ENCODE results near the gene SH3PXD2A. TPM values are rescaled to one million over a fixed set of nuclear protein-coding genes. Genes with fewer than 3 reads are reported as not detected.

Gene SH3PXD2A
- total RNA-seq, 1 experiment from 2014 or later = 6.8 TPM

- H3K4me3 ChIP-seq (ENCODE audit: insufficient read depth, low read depth, low read length) = no peak overlapping the region
- H3K27me3 ChIP-seq (ENCODE audit: control insufficient read depth, insufficient read depth, low read length) = no peaks in the 10 kb centered on the region
- H3K36me3 ChIP-seq (replicated peaks; ENCODE audit: control insufficient read depth, insufficient read depth, low read length) = no peaks in the 10 kb centered on the region
- DNase-seq = peak; percentile 86
Measured at GRCh38 chr10:103580011-103580410, 275.4 kb downstream of the SH3PXD2A start.

- Histone ChIP-seq H3K36me3 (replicated peaks; ENCODE audit: control insufficient read depth, insufficient read depth, low read length) (no peaks in the 10 kb centered on the region), H3K4me3 (ENCODE audit: insufficient read depth, low read depth, low read length) (no peak overlapping the region), H3K27me3 (ENCODE audit: control insufficient read depth, insufficient read depth, low read length) (no peaks in the 10 kb centered on the region)
- DNase-seq = no peak
Measured at GRCh38 chr10:103578782-103579382, 276.5 kb downstream of the SH3PXD2A start.

- H3K36me3 ChIP-seq (replicated peaks; ENCODE audit: control insufficient read depth, insufficient read depth, low read length) = no peaks in the 10 kb centered on the region
- H3K4me3 ChIP-seq (ENCODE audit: insufficient read depth, low read depth, low read length) = no peak overlapping the region
- no peaks in the 10 kb centered on the region for H3K27me3 ChIP-seq (ENCODE audit: control insufficient read depth, insufficient read depth, low read length)
- no peak for DNase-seq
Measured at GRCh38 chr10:103576862-103577261, 278.5 kb downstream of the SH3PXD2A start.

DNA sequence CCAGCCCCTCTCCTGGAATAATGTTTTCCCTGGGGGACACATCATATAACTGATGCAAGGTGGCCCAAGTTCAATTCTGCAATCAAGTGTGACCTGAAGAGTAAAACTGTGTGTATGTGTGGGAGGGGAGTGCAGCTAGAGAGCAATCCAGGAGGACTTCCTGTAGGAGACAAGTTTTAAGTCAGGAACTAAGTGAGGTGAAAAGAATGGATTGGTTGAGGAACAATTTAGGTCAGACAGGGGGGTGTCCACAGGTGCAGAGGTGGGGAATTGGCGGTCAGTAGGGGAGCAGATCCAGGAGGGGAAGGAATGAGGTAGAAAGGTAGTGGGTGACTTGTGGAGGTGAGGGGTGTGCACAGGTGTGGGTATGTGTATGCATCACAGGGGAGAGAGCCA lies 279.3 kb downstream of the SH3PXD2A start:
- DNase-seq = no peak
- H3K4me3 ChIP-seq (ENCODE audit: insufficient read depth, low read depth, low read length) = no peak overlapping the region
- H3K36me3 ChIP-seq (replicated peaks; ENCODE audit: control insufficient read depth, insufficient read depth, low read length) = no peaks in the 10 kb centered on the region
- no peaks in the 10 kb centered on the region for H3K27me3 ChIP-seq (ENCODE audit: control insufficient read depth, insufficient read depth, low read length)

DNA sequence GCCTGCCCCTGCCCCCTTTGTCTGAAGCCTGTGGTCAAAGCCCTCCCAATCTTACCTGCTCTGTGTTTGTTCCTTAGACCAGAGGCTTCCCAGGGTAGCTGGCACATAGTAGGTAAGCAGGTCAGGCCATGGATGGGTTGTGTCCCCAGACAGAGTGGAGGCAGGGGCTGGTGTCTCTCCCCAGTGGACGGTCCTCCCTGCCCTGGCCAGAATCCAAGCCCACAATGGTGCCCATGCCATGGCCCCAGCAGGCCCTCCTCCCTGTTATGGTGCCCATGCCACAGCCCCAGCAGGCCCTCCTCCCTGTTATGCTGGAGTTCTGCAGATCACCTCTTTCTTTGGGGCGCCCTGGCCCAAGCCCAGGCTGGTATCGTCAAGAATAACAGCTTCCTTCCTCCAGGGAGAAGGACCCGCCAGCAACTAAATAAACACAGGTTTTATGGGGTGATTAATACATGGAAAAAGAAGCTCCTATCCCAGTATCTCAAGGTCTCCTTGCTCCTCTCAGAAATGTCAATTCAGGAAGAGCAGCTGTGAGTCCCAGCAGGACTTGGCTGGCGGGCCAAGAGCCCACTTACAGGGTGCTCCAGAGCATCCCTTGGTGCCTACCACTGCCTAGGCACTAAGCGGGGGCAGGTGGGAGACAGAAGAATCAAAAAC lies 279.8 kb downstream of the SH3PXD2A start:
- no peak for DNase-seq
- no peaks in the 10 kb centered on the region for H3K27me3 ChIP-seq (ENCODE audit: control insufficient read depth, insufficient read depth, low read length)
- no peak overlapping the region for H3K4me3 ChIP-seq (ENCODE audit: insufficient read depth, low read depth, low read length)
- no peaks in the 10 kb centered on the region for H3K36me3 ChIP-seq (replicated peaks; ENCODE audit: control insufficient read depth, insufficient read depth, low read length)

GRCh38 chr10:103574097-103575061 lies 281.0 kb downstream of the SH3PXD2A start:
- Histone ChIP-seq H3K36me3 (replicated peaks; ENCODE audit: control insufficient read depth, insufficient read depth, low read length) (no peaks in the 10 kb centered on the region), H3K27me3 (ENCODE audit: control insufficient read depth, insufficient read depth, low read length) (no peaks in the 10 kb centered on the region), H3K4me3 (ENCODE audit: insufficient read depth, low read depth, low read length) (no peak overlapping the region)
- no peak for DNase-seq

- no peaks in the 10 kb centered on the region for H3K27me3 ChIP-seq (ENCODE audit: control insufficient read depth, insufficient read depth, low read length)
- H3K36me3 ChIP-seq (replicated peaks; ENCODE audit: control insufficient read depth, insufficient read depth, low read length) = no peaks in the 10 kb centered on the region
- H3K4me3 ChIP-seq (ENCODE audit: insufficient read depth, low read depth, low read length) = no peak overlapping the region
- no peak for DNase-seq
Measured at GRCh38 chr10:103573205-103573487, 282.2 kb downstream of the SH3PXD2A start.

- Histone ChIP-seq H3K36me3 (replicated peaks; ENCODE audit: control insufficient read depth, insufficient read depth, low read length) (no peaks in the 10 kb centered on the region), H3K27me3 (ENCODE audit: control insufficient read depth, insufficient read depth, low read length) (no peaks in the 10 kb centered on the region), H3K4me3 (ENCODE audit: insufficient read depth, low read depth, low read length) (no peak overlapping the region)
- DNase-seq = no peak
Measured at GRCh38 chr10:103572347-103573204, 282.8 kb downstream of the SH3PXD2A start.

DNA sequence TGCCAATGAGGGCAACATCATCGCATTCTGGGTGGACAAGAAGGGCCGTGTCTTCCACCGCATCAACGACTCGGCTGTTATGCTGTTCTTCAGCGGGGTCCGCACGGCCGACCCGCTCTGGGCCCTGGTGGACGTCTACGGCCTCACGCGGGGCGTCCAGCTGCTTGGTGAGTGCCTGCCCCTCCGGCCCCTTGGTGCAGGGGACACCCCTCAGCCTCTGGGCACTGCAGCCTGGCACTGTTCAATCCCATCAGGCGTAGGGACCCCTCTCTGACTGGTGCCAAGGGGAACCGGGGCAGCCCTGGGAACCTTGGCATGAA lies 283.8 kb downstream of the SH3PXD2A start:
- Histone ChIP-seq H3K36me3 (replicated peaks; ENCODE audit: control insufficient read depth, insufficient read depth, low read length) (no peaks in the 10 kb centered on the region), H3K27me3 (ENCODE audit: control insufficient read depth, insufficient read depth, low read length) (no peaks in the 10 kb centered on the region)
- DNase-seq = no peak

DNA sequence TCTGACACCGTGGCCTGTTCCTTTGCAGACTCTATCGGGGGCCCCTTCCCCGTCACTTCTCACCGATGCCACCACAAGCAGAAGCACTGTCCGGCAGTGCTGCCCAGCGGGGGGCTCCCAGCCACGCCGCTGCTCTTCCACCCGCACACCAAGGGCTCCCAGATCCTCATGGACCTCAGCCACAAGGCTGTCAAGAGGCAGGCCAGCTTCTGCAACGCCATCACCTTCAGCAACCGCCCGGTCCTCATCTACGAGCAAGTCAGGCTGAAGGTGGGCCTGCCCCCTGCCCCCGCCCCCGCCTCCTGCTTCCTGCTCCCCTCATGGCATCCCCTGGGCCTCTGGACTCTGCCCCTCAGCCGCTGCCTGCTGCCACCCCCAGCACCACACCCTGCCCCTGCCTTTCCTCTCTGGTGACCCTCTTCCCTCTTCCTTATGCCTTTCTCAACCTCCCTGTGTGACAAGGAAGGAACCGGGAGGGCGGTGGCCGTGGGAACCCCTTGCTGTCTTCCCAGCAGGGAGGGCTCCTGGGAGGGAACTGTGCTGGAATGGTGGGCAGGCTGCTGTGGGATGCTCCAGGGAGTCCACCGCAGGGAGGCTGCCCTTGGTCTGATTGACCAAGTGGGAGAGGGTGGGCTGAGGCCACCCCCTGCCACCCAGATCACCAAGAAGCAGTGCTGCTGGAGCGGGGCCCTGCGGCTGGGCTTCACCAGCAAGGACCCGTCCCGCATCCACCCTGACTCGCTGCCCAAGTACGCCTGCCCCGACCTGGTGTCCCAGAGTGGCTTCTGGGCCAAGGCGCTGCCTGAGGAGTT lies 284.3 kb downstream of the SH3PXD2A start:
- no peak for DNase-seq
- H3K27me3 ChIP-seq (ENCODE audit: control insufficient read depth, insufficient read depth, low read length) = no peaks in the 10 kb centered on the region
- H3K4me3 ChIP-seq (ENCODE audit: insufficient read depth, low read depth, low read length) = no peak overlapping the region
- no peaks in the 10 kb centered on the region for H3K36me3 ChIP-seq (replicated peaks; ENCODE audit: control insufficient read depth, insufficient read depth, low read length)

More for the DNA sequence above, 283.8 kb downstream of the SH3PXD2A start:
- no peak overlapping the region for H3K4me3 ChIP-seq (ENCODE audit: insufficient read depth, low read depth, low read length)

GRCh38 chr10:103569896-103570295 lies 285.5 kb downstream of the SH3PXD2A start:
- H3K4me3 ChIP-seq (ENCODE audit: insufficient read depth, low read depth, low read length) = no peak overlapping the region
- H3K36me3 ChIP-seq (replicated peaks; ENCODE audit: control insufficient read depth, insufficient read depth, low read length) = no peaks in the 10 kb centered on the region
- H3K27me3 ChIP-seq (ENCODE audit: control insufficient read depth, insufficient read depth, low read length) = no peaks in the 10 kb centered on the region
- DNase-seq = no peak

- DNase-seq = no peak
- H3K27me3 ChIP-seq (ENCODE audit: control insufficient read depth, insufficient read depth, low read length) = no peaks in the 10 kb centered on the region
Measured at GRCh38 chr10:103568505-103568904, 286.9 kb downstream of the SH3PXD2A start.

GRCh38 chr10:103566536-103566935 lies 288.8 kb downstream of the SH3PXD2A start:
- DNase-seq = no peak
- Histone ChIP-seq H3K36me3 (replicated peaks; ENCODE audit: control insufficient read depth, insufficient read depth, low read length) (no peaks in the 10 kb centered on the region), H3K27me3 (ENCODE audit: control insufficient read depth, insufficient read depth, low read length) (no peaks in the 10 kb centered on the region), H3K4me3 (ENCODE audit: insufficient read depth, low read depth, low read length) (no peak overlapping the region)

More at GRCh38 chr10:103568505-103568904, 286.9 kb downstream of the SH3PXD2A start:
- Histone ChIP-seq H3K36me3 (replicated peaks; ENCODE audit: control insufficient read depth, insufficient read depth, low read length) (no peaks in the 10 kb centered on the region), H3K4me3 (ENCODE audit: insufficient read depth, low read depth, low read length) (no peak overlapping the region)
